HCT116 (cell line): ENCODE results near the gene SORBS1. TPM values are rescaled to one million over a fixed set of nuclear protein-coding genes. Genes with fewer than 3 reads are reported as not detected.

Experiments used
- ATAC-seq: fragments of 200-7000 bp; cut with Tn5 transposase; 2 replicates; pipeline ENCODE4 v1.9.1; 2020; ENCODE audit warnings: mild to moderate bottlenecking, moderate library complexity
- BruUV-seq: library from RNA; stranded (reverse); fragments of 400-500 nt; replicated peaks from 2 replicates; lab custom pipeline; 2021; lab: Mats Ljungman, UMichigan
- CTCF ChIA-PET: fragments of 300-600 bp; sonication (Branson Sonifier 250); formaldehyde crosslinking; loops from one replicate; lab custom pipeline; 2021; ENCODE audit warnings: antibody characterized with exemption; lab: Charles Lee
- POLR2A ChIA-PET: fragments of 300-600, 350-600 bp; sonication (Branson Sonifier 250); formaldehyde crosslinking; loops from one replicate; lab custom pipeline; 2021; ENCODE audit warnings: antibody characterized with exemption; lab: Charles Lee
- RAD21 ChIA-PET, 2 experiments: fragments of 300-600 bp; sonication (Branson Sonifier 250); formaldehyde crosslinking; loops; one replicate each; lab custom pipeline; 2023; ENCODE audit warnings: low total read pairs in 2 of 2; ENCODE audit not compliant: uncharacterized antibody in 2 of 2, unreplicated experiment in 2 of 2, low non-redundant PET in 1 of 2; lab: Charles Lee
- DNase-seq: peaks from one replicate; pipeline ENCODE4 v3.0.0-alpha.2; 2010; ENCODE audit warnings: low read depth, low spot score
- H2AFZ ChIP-seq: fragments of 200-600 bp; shearing (Covaris generic), sonication (generic); 2 replicates; pipeline ENCODE4 v1.6.1; 2017; ENCODE audit warnings: low read depth, mixed run types, mixed read lengths, antibody characterized with exemption, low read length; ENCODE audit not compliant: poor library complexity, severe bottlenecking
- H3K27ac ChIP-seq: 2 replicates; pipeline ENCODE4 v1.5.1; 2012; ENCODE audit warnings: low read depth, low read length
- H3K27me3 ChIP-seq: fragments of 200-600 bp; sonication (generic); 2 replicates; pipeline ENCODE4 v1.6.1; 2016; ENCODE audit warnings: mixed run types, low read length, mixed read lengths; ENCODE audit not compliant: insufficient read depth
- H3K36me3 ChIP-seq, 2 experiments: fragments of 200-500 bp in 1 of 2; fragments of 200-600 bp in 1 of 2; sonication (Bioruptor generic) in 1 of 2; sonication (generic) in 1 of 2; 2 replicates each; pipeline versions ENCODE4 v1.5.1 to v1.6.1; 2014 to 2016; ENCODE audit warnings: low read length in 2 of 2, inconsistent platforms in 1 of 2, mixed read lengths in 1 of 2, mixed run types in 1 of 2; ENCODE audit not compliant: insufficient read depth in 2 of 2, control insufficient read depth in 1 of 2
- H3K4me1 ChIP-seq, 2 experiments: fragments of 200-600 bp in 1 of 2; sonication (generic) in 1 of 2; 2 replicates each; pipeline versions ENCODE4 v1.5.1 to v1.6.1; 2012 to 2017; ENCODE audit warnings: low read length in 2 of 2, inconsistent platforms in 1 of 2, mild to moderate bottlenecking in 1 of 2, mixed read lengths in 1 of 2, mixed run types in 1 of 2, moderate library complexity in 1 of 2; ENCODE audit not compliant: insufficient read depth in 2 of 2, control insufficient read depth in 1 of 2
- H3K4me2 ChIP-seq: fragments of 200-600 bp; sonication (generic); 2 replicates; pipeline ENCODE4 v1.6.1; 2017; ENCODE audit warnings: mixed run types, low read length, mixed read lengths
- H3K4me3 ChIP-seq, 2 experiments: fragments of 200-600 bp in 1 of 2; sonication (generic) in 1 of 2; replicated peaks in 1 of 2; 2 replicates each; pipeline ENCODE4 v1.5.1; 2011 to 2016; ENCODE audit warnings: low read length in 2 of 2, control low read depth in 1 of 2, low read depth in 1 of 2, mild to moderate bottlenecking in 1 of 2, mixed read lengths in 1 of 2, mixed run types in 1 of 2
- H3K79me2 ChIP-seq: fragments of 200-600 bp; sonication (generic); 2 replicates; pipeline ENCODE4 v1.6.1; 2017; ENCODE audit warnings: mild to moderate bottlenecking, mixed run types, low read length, moderate library complexity, mixed read lengths; ENCODE audit not compliant: insufficient read depth
- H3K9ac ChIP-seq: fragments of 200-600 bp; sonication (generic); 2 replicates; pipeline ENCODE4 v1.6.1; 2016; ENCODE audit warnings: low read length, mixed read lengths
- H3K9me2 ChIP-seq: fragments of 200-600 bp; sonication (generic), shearing (Covaris generic); 2 replicates; pipeline ENCODE4 v1.6.1; 2017; ENCODE audit warnings: mixed run types, mild to moderate bottlenecking, moderate library complexity; ENCODE audit not compliant: insufficient read depth
- H3K9me3 ChIP-seq, 2 experiments: fragments of 200-500 bp in 1 of 2; fragments of 200-600 bp in 1 of 2; sonication (Bioruptor generic) in 1 of 2; sonication (generic) in 1 of 2; 2 replicates each; pipeline ENCODE4 v1.6.1; 2014 to 2017; ENCODE audit warnings: low read length in 2 of 2, mixed read lengths in 2 of 2, inconsistent platforms in 1 of 2, low read depth in 1 of 2, mild to moderate bottlenecking in 1 of 2, mixed run types in 1 of 2, moderate library complexity in 1 of 2; ENCODE audit not compliant: control insufficient read depth in 1 of 2, insufficient read depth in 1 of 2
- H4K20me1 ChIP-seq: fragments of 200-600 bp; sonication (generic), shearing (Covaris generic); 2 replicates; pipeline ENCODE4 v1.6.1; 2017; ENCODE audit warnings: mixed run types, mild to moderate bottlenecking, moderate library complexity; ENCODE audit not compliant: insufficient read depth
- EGR1 ChIP-seq: IDR thresholded peaks from 2 replicates; pipeline ENCODE4 v1.6.1; 2012; ENCODE audit warnings: low read depth
- EZH2phosphoT487 ChIP-seq: fragments of 200-600 bp; IDR thresholded peaks from 2 replicates; pipeline ENCODE4 v1.6.1; 2018; ENCODE audit warnings: antibody characterized with exemption, borderline replicate concordance
- POLR2A ChIP-seq: IDR thresholded peaks from 2 replicates; pipeline ENCODE4 v1.7.0; 2011; ENCODE audit warnings: borderline replicate concordance; ENCODE audit not compliant: insufficient read depth, insufficient read length; ENCODE audit errors: extremely low read depth
- POLR2AphosphoS5 ChIP-seq: IDR thresholded peaks from 2 replicates; pipeline ENCODE4 v1.6.1; 2011; ENCODE audit warnings: mild to moderate bottlenecking, low read depth, low read length, moderate library complexity
- RAD21 ChIP-seq: IDR thresholded peaks from 2 replicates; pipeline ENCODE4 v1.6.1; 2012; ENCODE audit warnings: low read depth, mild to moderate bottlenecking
- SP1 ChIP-seq: IDR thresholded peaks from 2 replicates; pipeline ENCODE4 v1.6.1; 2012; ENCODE audit warnings: low read depth
- YY1 ChIP-seq: IDR thresholded peaks from 2 replicates; pipeline ENCODE4 v1.6.1; 2011; ENCODE audit warnings: low read length, low read depth, moderate library complexity, mild to moderate bottlenecking; ENCODE audit not compliant: insufficient replicate concordance; ENCODE audit errors: extremely low read depth
- ZNF274 ChIP-seq: fragments of 200-500 bp; sonication (Bioruptor generic); IDR thresholded peaks from 2 replicates; pipeline ENCODE4 v1.6.1; 2014; ENCODE audit warnings: mild to moderate bottlenecking, low read depth, low read length, inconsistent platforms
- intact Hi-C: fragments of 100-400 bp; cut with micrococcal nuclease; formaldehyde crosslinking; loops from 2 replicates; pipeline ENCODE4 v1.10.0; 2022
- total RNA-seq: library from RNA; stranded (reverse); gene quantifications from one replicate; pipeline ENCODE4 v1.2.1, GENCODE V29; 2021; ENCODE audit not compliant: unreplicated experiment
- TF ChIP-seq, protein P1 (sequence below), 3 experiments: fragments of 200-600 bp in 1 of 3; sonication (generic) in 1 of 3; IDR thresholded peaks in 2 of 3; conservative IDR thresholded peaks in 1 of 3; 2 replicates each; pipeline ENCODE4 v1.5.1; 2012 to 2017; ENCODE audit warnings: low read depth in 2 of 3, low read length in 2 of 3, antibody characterized with exemption in 1 of 3, borderline replicate concordance in 1 of 3, control low read depth in 1 of 3, mild to moderate bottlenecking in 1 of 3, mixed read lengths in 1 of 3, mixed run types in 1 of 3, moderate library complexity in 1 of 3; ENCODE audit not compliant: insufficient read depth in 1 of 3
- TF ChIP-seq, protein P2 (sequence below): IDR thresholded peaks from 2 replicates; pipeline ENCODE4 v1.6.1; 2012

Gene SORBS1
- total RNA-seq, 1 experiment from 2014 or later = 3.4 TPM

DNA sequence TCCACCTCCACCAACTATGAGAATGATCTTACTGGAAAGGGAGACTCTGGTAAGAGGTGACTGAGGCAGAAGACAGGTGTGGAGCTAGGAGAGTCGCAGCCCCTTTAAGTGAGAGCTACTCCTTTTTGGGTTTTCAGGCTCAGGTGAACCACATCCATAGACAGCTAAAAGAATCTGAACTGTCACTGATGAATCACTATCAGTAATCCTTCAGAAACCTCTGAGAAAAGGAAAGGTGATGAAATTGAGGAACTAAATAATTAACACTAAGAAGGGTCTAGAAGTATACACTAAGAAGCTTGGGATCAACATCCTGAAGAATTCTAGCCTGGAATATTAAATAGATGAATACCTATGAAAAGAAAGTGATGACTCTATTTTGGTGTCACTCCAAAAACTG, 83.0 kb downstream of the SORBS1 start:
- intact Hi-C loops = no loop called here
- Histone ChIP-seq H3K27ac (no peak overlapping the region), H3K36me3 (no peaks in the 10 kb centered on the region), H3K9me2 (no peaks in the 10 kb centered on the region), H3K27me3 (no peaks in the 10 kb centered on the region), H3K4me1 (0 out of 4 replicates have a peak, but pooled peaks cover 0 to 2% of the 10 kb centered on the region in 2 experiments), H4K20me1 (no peaks in the 10 kb centered on the region), H3K79me2 (no peaks in the 10 kb centered on the region), H2AFZ (no peak overlapping the region), H3K4me3 (no peak overlapping the region), H3K4me2 (no peak overlapping the region)
- CTCF ChIA-PET = interaction anchor here (1.5 kb wide), 1 partner anchor 32 kb away, joined by 5 read pairs; no protein-coding TSS in a partner anchor
- TF ChIP-seq POLR2AphosphoS5 = no peak
- no peak for TF ChIP-seq EGR1
- TF ChIP-seq, protein P1, sequence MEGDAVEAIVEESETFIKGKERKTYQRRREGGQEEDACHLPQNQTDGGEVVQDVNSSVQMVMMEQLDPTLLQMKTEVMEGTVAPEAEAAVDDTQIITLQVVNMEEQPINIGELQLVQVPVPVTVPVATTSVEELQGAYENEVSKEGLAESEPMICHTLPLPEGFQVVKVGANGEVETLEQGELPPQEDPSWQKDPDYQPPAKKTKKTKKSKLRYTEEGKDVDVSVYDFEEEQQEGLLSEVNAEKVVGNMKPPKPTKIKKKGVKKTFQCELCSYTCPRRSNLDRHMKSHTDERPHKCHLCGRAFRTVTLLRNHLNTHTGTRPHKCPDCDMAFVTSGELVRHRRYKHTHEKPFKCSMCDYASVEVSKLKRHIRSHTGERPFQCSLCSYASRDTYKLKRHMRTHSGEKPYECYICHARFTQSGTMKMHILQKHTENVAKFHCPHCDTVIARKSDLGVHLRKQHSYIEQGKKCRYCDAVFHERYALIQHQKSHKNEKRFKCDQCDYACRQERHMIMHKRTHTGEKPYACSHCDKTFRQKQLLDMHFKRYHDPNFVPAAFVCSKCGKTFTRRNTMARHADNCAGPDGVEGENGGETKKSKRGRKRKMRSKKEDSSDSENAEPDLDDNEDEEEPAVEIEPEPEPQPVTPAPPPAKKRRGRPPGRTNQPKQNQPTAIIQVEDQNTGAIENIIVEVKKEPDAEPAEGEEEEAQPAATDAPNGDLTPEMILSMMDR (IDR thresholded peaks at IDR 0.05 in 2 of 3, conservative IDR thresholded peaks at IDR 0.05 in 1 of 3; ENCODE audit: borderline replicate concordance in 1 of 3, insufficient read depth in 1 of 3, low read depth in 2 of 3, low read length in 2 of 3) = no peak
- no peak for TF ChIP-seq POLR2A
- TF ChIP-seq, protein P2, sequence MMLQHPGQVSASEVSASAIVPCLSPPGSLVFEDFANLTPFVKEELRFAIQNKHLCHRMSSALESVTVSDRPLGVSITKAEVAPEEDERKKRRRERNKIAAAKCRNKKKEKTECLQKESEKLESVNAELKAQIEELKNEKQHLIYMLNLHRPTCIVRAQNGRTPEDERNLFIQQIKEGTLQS = no peak
- TF ChIP-seq SP1 = no peak
- no peak for TF ChIP-seq YY1
- no peak for TF ChIP-seq ZNF274
- TF ChIP-seq EZH2phosphoT487 = no peak
- TF ChIP-seq RAD21 = no peak
- TF ChIP-seq, all 23 proteins: peak for 0
- RAD21 ChIA-PET = no interaction called here
- DNase-seq (no peak), ATAC-seq (no peak)
- Histone ChIP-seq H3K9me3 (no peaks in the 10 kb centered on the region), H3K9ac (no peak overlapping the region)
- POLR2A ChIA-PET = no interaction called here
- no TSS peak for BruUV-seq
